Uterus (tissue), 4 donors: ENCODE results near the gene BBC3. TPM values are rescaled to one million over a fixed set of nuclear protein-coding genes. Genes with fewer than 3 reads are reported as not detected.
"Not testable (repeated sequence)": the region's sequence is repeated elsewhere in the genome, so short reads cannot be mapped to it uniquely, and the experiment has no call there.

ENCODE experiments used
- DNase-seq, 2 donors: peaks; one replicate each; pipeline ENCODE4 v3.0.0-alpha.2; 2019 to 2020
- H3K27ac ChIP-seq, 2 donors: fragments of 200-600 bp; sonication (generic); 1 replicate in 1 of 2; 2 replicates in 1 of 2; pipeline ENCODE4 v1.5.1; 2016 to 2018
- H3K27me3 ChIP-seq, 2 donors: fragments of 200-600 bp; sonication (generic); one replicate each; pipeline ENCODE4 v1.5.1; 2018 to 2019; ENCODE audit warnings: control low read depth in 1 of 2
- H3K36me3 ChIP-seq, 2 donors: fragments of 200-600 bp; sonication (generic); one replicate each; pipeline ENCODE4 v1.5.1; 2019; ENCODE audit warnings: control low read depth in 1 of 2
- H3K4me1 ChIP-seq, 2 donors: fragments of 200-600 bp; sonication (generic); one replicate each; pipeline ENCODE4 v1.5.1; 2018 to 2019; ENCODE audit warnings: control low read depth in 1 of 2
- H3K4me3 ChIP-seq, 2 donors: fragments of 200-600 bp; sonication (generic); 1 replicate in 1 of 2; 2 replicates in 1 of 2; pipeline ENCODE4 v1.5.1; 2018 to 2019; ENCODE audit warnings: mild to moderate bottlenecking in 1 of 2
- H3K9me3 ChIP-seq, 2 donors: fragments of 200-600 bp; sonication (generic); one replicate each; pipeline ENCODE4 v1.5.1; 2019; ENCODE audit warnings: control low read depth in 1 of 2
- POLR2A ChIP-seq, 2 donors: fragments of 450-650 bp; IDR thresholded peaks; one replicate each; pipeline ENCODE4 v1.6.1; 2016; ENCODE audit warnings: antibody characterized with exemption in 2 of 2, mild to moderate bottlenecking in 1 of 2, moderate library complexity in 1 of 2
- intact Hi-C: fragments of 100-400 bp; cut with DNase I; formaldehyde crosslinking; loops from one replicate; pipeline ENCODE4 v1.15.1; 2023; ENCODE audit warnings: low total_unique reads
- total RNA-seq, 4 donors: library from RNA; depleted of rRNA in 3 of 4; stranded (reverse); fragments of >200 nt in 3 of 4; gene quantifications; one replicate each; pipeline versions ENCODE4 v1.1.0 to v1.2.4, GENCODE V29; 2014 to 2023
- TF ChIP-seq, protein P1 (sequence below), 4 experiments: fragments of 200-600 bp in 2 of 4; fragments of 450-650 bp in 2 of 4; sonication (generic) in 2 of 4; IDR thresholded peaks; one replicate each; pipeline ENCODE4 v1.5.1; 2016 to 2019; ENCODE audit warnings: antibody characterized with exemption in 4 of 4, mild to moderate bottlenecking in 2 of 4, moderate library complexity in 1 of 4
- donor health status: DM: yes; HTN: yes; CAD: no.

Gene BBC3
- total RNA-seq, 4 donors from 2014 or later, result 3.2 to 11.1 (median 4.8) TPM

DNA sequence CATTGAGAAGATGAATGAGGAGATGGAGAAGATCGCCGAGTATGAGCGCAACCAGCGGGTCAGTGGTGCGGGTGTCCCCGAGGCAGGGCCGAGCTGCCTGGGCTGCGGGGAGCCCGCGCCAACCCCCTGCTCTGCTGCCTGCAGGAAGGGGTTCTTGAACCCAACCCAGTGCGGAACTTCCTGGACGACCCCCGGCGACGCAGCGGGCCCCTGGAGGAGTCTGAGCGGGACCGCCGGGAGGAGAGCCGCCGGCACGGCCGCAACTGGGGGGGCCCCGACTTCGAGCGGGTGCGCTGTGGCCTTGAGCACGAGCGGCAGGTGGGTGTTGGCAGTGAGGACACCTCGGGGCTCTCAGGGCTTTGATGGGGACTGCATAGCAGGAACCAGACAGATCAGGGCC lies 33.6 kb upstream of the BBC3 start:
- intact Hi-C loops, result no loop called here

DNA sequence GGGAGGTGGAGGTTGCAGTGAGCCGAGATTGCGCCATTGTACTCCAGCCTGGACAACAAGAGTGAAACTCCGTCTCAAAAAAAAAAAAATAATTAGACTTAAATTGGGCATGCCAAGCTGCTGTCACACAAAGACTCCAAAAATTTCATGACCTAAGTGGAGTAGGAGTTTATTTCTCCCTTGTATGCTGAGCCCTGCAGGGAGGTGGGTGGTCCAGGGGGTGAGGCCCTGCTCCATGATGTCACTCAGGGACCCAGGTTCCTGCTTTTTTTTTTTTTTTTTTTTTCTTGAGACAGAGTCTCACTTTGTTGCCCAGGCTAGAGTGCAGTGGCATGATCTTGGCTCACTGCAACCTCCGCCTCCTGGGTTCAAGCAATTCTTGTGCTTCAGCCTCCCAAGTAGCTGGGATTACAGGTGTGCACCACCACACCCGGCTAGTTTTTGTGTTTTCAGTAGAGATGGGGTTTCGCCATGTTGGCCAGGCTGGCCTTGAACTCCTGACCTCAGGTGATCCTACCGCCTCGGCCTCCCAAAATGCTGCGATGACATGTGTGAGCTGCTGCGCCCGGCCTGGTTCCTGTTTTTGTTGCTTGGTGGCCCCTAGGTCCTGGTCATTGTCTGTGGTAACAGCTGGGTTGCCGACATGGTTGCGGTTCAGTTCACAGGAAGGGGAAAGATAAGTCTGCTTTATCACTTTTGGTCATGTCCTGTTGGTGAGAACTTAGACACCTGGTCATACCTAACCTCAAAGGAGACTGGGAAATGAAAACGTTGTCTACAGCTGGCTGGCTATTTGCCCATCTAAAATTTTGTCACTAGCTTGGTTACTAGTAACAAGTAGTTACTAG lies 31.2 kb upstream of the BBC3 start:
- H3K27ac ChIP-seq, DNase-seq, intact Hi-C loops, H3K27me3 ChIP-seq, H3K9me3 ChIP-seq, H3K4me3 ChIP-seq, H3K36me3 ChIP-seq: not testable (repeated sequence)
- H3K4me1 ChIP-seq, result peaks cover 9 to 16% of the 10 kb centered on the region in 2 donors

More for the DNA sequence above, 33.6 kb upstream of the BBC3 start:
- H3K4me1 ChIP-seq, result no peaks in the 10 kb centered on the region
- no peak overlapping the region for H3K27ac ChIP-seq
- no peak for DNase-seq
- H3K9me3 ChIP-seq, result no peaks in the 10 kb centered on the region
- H3K27me3 ChIP-seq, result no peaks in the 10 kb centered on the region
- H3K4me3 ChIP-seq, result no peak overlapping the region
- no peaks in the 10 kb centered on the region for H3K36me3 ChIP-seq
- TF ChIP-seq, protein P1, sequence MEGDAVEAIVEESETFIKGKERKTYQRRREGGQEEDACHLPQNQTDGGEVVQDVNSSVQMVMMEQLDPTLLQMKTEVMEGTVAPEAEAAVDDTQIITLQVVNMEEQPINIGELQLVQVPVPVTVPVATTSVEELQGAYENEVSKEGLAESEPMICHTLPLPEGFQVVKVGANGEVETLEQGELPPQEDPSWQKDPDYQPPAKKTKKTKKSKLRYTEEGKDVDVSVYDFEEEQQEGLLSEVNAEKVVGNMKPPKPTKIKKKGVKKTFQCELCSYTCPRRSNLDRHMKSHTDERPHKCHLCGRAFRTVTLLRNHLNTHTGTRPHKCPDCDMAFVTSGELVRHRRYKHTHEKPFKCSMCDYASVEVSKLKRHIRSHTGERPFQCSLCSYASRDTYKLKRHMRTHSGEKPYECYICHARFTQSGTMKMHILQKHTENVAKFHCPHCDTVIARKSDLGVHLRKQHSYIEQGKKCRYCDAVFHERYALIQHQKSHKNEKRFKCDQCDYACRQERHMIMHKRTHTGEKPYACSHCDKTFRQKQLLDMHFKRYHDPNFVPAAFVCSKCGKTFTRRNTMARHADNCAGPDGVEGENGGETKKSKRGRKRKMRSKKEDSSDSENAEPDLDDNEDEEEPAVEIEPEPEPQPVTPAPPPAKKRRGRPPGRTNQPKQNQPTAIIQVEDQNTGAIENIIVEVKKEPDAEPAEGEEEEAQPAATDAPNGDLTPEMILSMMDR (IDR thresholded peaks at IDR 0.05), result no peak
- no peak for TF ChIP-seq POLR2A (IDR thresholded peaks at IDR 0.05)

DNA sequence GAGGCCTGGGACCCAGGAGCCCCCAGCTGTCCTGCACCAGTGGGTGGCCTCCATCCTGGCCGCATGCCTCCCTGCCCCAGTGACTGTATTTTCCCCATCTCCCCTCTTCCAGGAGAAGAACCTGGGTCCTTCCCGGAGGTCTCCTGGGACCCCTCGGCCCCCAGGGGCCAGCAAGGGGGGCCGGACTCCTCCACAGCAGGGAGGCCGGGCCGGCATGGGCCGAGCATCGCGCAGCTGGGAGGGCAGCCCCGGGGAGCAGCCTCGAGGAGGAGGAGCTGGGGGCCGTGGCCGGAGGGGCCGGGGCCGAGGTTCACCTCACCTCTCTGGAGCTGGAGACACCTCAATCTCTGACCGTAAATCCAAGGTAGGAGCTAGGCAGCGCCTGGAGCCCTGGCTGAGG lies 29.5 kb upstream of the BBC3 start:
- H3K27ac ChIP-seq, result no peak overlapping the region
- no peaks in the 10 kb centered on the region for H3K36me3 ChIP-seq

DNA sequence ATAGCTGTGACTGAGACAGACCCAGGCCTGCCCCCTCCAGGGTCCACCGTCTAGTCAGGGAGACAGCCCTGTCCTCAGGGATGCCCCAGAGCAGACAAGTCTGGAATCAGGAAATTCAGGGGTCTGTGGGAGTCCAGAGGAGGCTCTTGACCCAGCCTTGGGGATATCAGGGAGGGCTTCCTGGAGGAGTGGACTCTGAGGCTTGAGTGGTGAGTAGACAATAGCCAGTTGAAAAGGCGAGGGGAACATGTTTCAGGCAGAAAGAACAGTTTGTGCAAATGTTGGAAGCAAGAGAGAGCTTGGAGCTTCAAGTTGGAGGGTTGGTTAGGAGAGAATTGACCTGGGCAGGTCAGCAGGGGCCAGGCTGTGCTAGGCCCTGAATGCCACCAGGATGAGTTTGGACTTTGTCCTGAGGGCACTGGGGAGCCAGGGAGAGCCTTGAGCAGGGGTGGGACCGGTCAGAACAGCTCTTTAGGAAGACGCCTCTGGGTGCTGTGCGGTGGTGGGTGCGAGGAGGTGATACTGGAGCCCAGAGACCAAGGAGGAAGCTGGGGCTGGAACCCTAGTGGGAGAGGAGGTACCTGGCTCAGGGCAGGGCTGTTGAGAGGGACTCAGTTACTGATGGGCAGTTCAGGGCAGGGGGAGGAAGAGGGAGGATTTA lies 28.0 kb upstream of the BBC3 start:
- DNase-seq, result no peak
- Histone ChIP-seq H3K9me3 (no peaks in the 10 kb centered on the region), H3K4me3 (no peak overlapping the region), H3K27ac (peak overlapping the region; percentile 17 to 97), H3K27me3 (no peaks in the 10 kb centered on the region), H3K36me3 (no peaks in the 10 kb centered on the region), H3K4me1 (peaks cover 9 to 16% of the 10 kb centered on the region in 2 donors)
- TF ChIP-seq POLR2A (IDR thresholded peaks at IDR 0.05), result no peak
- TF ChIP-seq, protein P1 (IDR thresholded peaks at IDR 0.05), result no peak
- intact Hi-C loops, result no loop called here

More for the DNA sequence above, 29.5 kb upstream of the BBC3 start:
- Histone ChIP-seq H3K4me1 (peaks cover 9 to 16% of the 10 kb centered on the region in 2 donors), H3K4me3 (no peak overlapping the region), H3K9me3 (no peaks in the 10 kb centered on the region), H3K27me3 (no peaks in the 10 kb centered on the region)
- no peak for TF ChIP-seq POLR2A (IDR thresholded peaks at IDR 0.05)
- TF ChIP-seq, protein P1 (IDR thresholded peaks at IDR 0.05), result no peak
- no peak for DNase-seq
- intact Hi-C loops, result no loop called here

DNA sequence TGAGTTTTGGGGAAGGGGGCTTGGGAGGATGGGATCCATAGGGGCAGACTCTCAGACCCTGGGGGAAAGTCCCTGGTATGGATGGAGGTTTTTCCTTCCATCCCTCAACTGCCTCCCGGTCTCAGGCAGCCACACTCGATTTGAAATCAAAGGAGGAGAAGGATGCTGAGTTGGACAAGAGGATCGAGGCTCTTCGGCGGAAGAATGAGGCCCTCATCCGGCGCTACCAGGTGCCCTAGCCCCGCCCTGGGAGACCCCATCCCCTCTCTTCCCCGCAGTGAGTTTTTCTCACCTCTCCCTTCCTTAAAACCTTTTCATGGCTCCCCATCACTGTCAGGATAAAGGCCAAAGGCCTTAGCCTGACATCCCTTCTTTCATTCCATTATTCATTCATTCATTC lies 27.4 kb upstream of the BBC3 start:
- TF ChIP-seq POLR2A (IDR thresholded peaks at IDR 0.05), result no peak
- TF ChIP-seq, protein P1 (IDR thresholded peaks at IDR 0.05), result no peak
- peak overlapping the region; percentile 95 to 97 for H3K27ac ChIP-seq
- intact Hi-C loops, result no loop called here

More for the DNA sequence above, 27.4 kb upstream of the BBC3 start:
- Histone ChIP-seq H3K36me3 (no peaks in the 10 kb centered on the region), H3K4me3 (no peak overlapping the region), H3K4me1 (peaks cover 9 to 16% of the 10 kb centered on the region in 2 donors), H3K9me3 (no peaks in the 10 kb centered on the region), H3K27me3 (no peaks in the 10 kb centered on the region)
- no peak for DNase-seq
